Measurements from ENCODE around the gene IRF4.

DNA sequence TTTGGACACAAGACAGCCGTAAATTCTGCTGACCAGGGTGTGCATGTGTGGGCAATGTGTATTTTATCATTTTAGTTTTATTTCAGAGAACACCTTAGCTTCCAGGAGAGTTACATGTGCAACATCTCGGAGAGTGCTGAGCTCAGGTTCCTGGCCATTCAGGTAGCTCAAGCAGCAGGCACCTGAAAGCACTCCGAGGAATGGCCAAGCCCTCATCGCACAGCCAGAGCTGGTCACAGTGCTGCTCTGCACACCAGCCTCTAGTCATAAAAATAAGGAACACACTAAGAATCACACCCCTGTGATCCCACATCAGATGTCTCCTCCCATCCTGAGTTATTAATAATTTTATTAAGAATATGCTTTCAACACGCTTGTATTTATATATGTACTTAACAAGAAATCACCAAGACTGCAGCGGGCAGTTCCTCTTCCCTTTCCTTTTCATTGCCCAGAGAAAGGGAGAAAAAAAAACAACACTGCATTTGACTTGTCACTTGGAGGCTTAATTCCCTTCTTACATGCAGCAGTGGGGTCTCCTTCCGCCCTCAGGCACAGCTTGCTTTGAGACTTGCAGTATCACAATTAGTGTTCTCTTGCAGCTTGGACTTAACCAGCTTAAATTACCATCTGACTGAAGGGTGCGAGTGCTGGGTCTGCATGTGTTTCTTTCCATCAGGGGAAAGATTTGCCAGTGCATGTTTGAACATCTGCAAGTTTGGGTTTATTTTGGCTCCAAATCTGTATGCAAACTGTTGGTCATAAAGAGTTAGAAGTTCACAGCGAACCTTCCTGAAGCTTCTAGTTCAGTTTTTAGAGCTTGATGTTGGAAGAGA lies 36.0 kb upstream of the IRF4 start:
- TF ChIP-seq, protein P1, sequence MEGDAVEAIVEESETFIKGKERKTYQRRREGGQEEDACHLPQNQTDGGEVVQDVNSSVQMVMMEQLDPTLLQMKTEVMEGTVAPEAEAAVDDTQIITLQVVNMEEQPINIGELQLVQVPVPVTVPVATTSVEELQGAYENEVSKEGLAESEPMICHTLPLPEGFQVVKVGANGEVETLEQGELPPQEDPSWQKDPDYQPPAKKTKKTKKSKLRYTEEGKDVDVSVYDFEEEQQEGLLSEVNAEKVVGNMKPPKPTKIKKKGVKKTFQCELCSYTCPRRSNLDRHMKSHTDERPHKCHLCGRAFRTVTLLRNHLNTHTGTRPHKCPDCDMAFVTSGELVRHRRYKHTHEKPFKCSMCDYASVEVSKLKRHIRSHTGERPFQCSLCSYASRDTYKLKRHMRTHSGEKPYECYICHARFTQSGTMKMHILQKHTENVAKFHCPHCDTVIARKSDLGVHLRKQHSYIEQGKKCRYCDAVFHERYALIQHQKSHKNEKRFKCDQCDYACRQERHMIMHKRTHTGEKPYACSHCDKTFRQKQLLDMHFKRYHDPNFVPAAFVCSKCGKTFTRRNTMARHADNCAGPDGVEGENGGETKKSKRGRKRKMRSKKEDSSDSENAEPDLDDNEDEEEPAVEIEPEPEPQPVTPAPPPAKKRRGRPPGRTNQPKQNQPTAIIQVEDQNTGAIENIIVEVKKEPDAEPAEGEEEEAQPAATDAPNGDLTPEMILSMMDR (conservative IDR thresholded peaks at IDR 0.05; ENCODE audit: low read length): no peak
- no peak for TF ChIP-seq EZH2phosphoT487 (IDR thresholded peaks at IDR 0.05; ENCODE audit: borderline replicate concordance)

Measured in Loucy (cell line).